Osteocyte (in vitro differentiated cells): ENCODE results near the gene RPTN. TPM values are rescaled to one million over a fixed set of nuclear protein-coding genes. Genes with fewer than 3 reads are reported as not detected.

ENCODE experiments used
- DNase-seq: peaks from one replicate; pipeline ENCODE4 v3.0.0; 2021; ENCODE audit warnings: mixed read lengths; ENCODE audit not compliant: unreplicated experiment; ENCODE audit errors: extremely low spot score
- H3K27ac Mint-ChIP-seq: one replicate; pipeline ENCODE4 v1.8.0; 2021; ENCODE audit warnings: mild to moderate bottlenecking, mixed read lengths; ENCODE audit not compliant: unreplicated experiment
- H3K27me3 Mint-ChIP-seq: one replicate; pipeline ENCODE4 v1.8.0; 2021; ENCODE audit warnings: mixed read lengths; ENCODE audit not compliant: unreplicated experiment
- H3K36me3 Mint-ChIP-seq: one replicate; pipeline ENCODE4 v1.8.0; 2021; ENCODE audit warnings: mixed read lengths; ENCODE audit not compliant: unreplicated experiment
- H3K4me1 Mint-ChIP-seq: one replicate; pipeline ENCODE4 v1.8.0; 2021; ENCODE audit warnings: mixed read lengths; ENCODE audit not compliant: unreplicated experiment
- H3K4me3 Mint-ChIP-seq: one replicate; pipeline ENCODE4 v1.8.0; 2021; ENCODE audit warnings: mild to moderate bottlenecking, moderate library complexity, mixed read lengths; ENCODE audit not compliant: unreplicated experiment
- H3K9me3 Mint-ChIP-seq: one replicate; pipeline ENCODE4 v1.8.0; 2021; ENCODE audit warnings: mixed read lengths; ENCODE audit not compliant: unreplicated experiment
- total RNA-seq: library from RNA; stranded (reverse); gene quantifications from 2 replicates; pipeline ENCODE4 v1.2.1, GENCODE V29; 2021
- TF ChIP-seq, protein P1 (sequence below): fragments of 200-600 bp; sonication (generic); IDR thresholded peaks from 2 replicates; pipeline ENCODE4 v1.5.0; 2021; ENCODE audit warnings: antibody characterized with exemption, mild to moderate bottlenecking, moderate library complexity

Gene RPTN
- total RNA-seq, 1 donor from 2014 or later, result not detected

DNA sequence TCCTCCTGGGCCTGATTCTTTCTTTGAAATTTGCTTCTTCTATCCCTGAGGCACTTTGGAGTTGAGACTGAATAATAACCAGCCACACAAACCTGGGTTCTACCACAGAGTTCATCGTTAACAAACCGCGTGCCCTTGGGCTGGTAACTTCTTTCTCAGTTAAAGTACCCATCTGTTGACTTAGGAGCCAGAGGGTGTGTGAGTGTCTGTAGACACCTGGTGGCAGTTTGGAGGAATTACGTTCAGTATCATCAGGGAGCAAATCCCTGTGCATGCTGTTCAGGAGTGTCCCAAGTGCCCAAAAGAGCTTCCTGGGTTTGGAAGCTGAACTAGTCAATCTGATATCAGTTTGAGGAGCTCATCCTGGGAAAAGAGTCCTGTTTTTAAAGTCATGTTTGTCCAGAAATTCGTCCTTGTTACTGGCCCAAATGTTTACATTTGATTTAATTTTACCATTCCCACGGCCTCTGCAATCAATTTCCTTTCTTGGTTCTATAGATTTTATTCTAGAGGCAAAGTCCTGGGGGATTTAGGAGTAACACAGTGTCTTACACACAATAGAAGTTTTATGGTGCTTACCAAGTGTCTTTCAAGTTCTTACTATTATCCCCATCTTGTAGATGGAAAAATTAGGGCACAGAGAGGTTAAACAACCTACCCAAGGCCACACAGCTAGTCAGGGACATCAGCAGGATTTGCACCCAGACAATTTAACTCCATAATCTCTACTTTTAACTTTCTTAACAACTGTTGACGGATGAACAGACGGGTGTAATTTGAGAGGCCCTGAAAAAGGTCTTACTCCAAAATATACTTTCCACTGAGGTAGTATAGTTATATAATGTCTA, 26.7 kb upstream of the RPTN start:
- peaks cover 22% of the 10 kb centered on the region for H3K27me3 Mint-ChIP-seq
- no peak overlapping the region for H3K27ac Mint-ChIP-seq
- no peak for DNase-seq

DNA sequence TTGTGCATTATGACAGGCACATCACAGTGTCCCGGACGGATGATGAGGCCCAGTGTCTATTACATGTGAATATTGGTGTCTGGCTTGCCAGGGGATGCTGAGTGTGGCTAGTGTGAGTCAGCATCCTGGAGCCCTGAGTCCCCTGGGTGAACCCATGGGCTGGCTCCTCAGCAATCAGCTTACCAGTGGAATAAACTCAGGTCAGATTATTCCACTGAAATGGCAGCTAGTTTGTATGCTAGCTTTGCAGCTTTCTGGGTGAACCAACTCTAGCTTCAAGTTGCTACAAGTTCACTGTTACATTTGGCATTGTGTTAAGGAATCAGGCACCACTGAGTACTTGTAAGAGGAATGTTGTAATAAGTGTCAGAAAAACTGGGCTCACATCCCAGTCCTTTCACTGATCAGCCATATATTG, 23.9 kb upstream of the RPTN start:
- no peak overlapping the region for H3K27ac Mint-ChIP-seq

More for the DNA sequence above, 26.7 kb upstream of the RPTN start:
- TF ChIP-seq, protein P1, sequence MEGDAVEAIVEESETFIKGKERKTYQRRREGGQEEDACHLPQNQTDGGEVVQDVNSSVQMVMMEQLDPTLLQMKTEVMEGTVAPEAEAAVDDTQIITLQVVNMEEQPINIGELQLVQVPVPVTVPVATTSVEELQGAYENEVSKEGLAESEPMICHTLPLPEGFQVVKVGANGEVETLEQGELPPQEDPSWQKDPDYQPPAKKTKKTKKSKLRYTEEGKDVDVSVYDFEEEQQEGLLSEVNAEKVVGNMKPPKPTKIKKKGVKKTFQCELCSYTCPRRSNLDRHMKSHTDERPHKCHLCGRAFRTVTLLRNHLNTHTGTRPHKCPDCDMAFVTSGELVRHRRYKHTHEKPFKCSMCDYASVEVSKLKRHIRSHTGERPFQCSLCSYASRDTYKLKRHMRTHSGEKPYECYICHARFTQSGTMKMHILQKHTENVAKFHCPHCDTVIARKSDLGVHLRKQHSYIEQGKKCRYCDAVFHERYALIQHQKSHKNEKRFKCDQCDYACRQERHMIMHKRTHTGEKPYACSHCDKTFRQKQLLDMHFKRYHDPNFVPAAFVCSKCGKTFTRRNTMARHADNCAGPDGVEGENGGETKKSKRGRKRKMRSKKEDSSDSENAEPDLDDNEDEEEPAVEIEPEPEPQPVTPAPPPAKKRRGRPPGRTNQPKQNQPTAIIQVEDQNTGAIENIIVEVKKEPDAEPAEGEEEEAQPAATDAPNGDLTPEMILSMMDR, result peak; percentile 77
- Mint-ChIP-seq H3K36me3 (no peaks in the 10 kb centered on the region), H3K9me3 (no peaks in the 10 kb centered on the region), H3K4me3 (no peak overlapping the region), H3K4me1 (no peaks in the 10 kb centered on the region)

DNA sequence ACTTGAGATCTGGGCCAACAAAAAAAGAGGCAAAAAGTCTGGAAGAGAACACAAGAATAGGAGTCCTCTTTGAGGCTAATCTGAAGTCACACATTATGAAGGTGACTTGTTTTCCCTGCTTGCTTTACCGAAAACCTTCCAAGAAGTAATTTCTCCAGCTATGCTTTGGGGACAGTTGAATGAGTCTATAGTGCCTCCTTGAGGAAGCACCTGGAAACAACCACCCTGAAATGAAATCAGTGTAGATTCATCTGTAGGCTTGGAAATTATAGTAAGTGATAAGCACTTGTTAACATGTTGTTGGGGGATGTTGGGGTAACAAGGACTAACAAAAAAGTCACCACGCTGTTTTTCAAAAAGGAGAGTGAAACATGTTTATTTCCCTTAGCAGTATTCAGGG, 23.4 kb upstream of the RPTN start:
- no peak overlapping the region for H3K27ac Mint-ChIP-seq
- no peaks in the 10 kb centered on the region for H3K4me1 Mint-ChIP-seq
- TF ChIP-seq, protein P1, result peak; percentile 14
- H3K36me3 Mint-ChIP-seq, result no peaks in the 10 kb centered on the region
- H3K27me3 Mint-ChIP-seq, result peaks cover 28% of the 10 kb centered on the region
- no peak overlapping the region for H3K4me3 Mint-ChIP-seq
- no peaks in the 10 kb centered on the region for H3K9me3 Mint-ChIP-seq
- DNase-seq, result no peak

More for the DNA sequence above, 23.9 kb upstream of the RPTN start:
- TF ChIP-seq, protein P1, result no peak
- no peak overlapping the region for H3K4me3 Mint-ChIP-seq
- no peaks in the 10 kb centered on the region for H3K9me3 Mint-ChIP-seq
- no peak for DNase-seq
- no peaks in the 10 kb centered on the region for H3K36me3 Mint-ChIP-seq
- peaks cover 28% of the 10 kb centered on the region for H3K27me3 Mint-ChIP-seq
- H3K4me1 Mint-ChIP-seq, result no peaks in the 10 kb centered on the region

DNA sequence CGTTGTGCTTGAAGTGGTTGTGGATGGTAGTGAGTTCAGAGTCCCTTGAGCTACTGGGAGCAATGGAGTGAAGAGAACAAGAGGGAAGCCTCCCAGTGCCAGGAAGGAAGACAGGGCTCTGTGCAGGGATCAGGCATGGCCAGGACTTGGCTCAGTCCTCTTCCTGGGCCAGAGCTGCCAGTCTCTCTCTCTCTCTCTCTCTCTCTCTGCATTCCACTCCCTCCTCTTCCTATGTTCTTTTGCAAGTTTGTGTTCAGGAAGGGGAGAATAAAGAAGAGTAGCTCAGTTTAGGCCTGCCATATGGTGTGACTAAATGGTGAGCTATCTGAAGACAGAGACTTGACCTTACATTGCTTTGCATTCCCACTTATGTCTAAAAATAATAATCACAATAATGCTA, 20.5 kb upstream of the RPTN start:
- Mint-ChIP-seq H3K4me3 (no peak overlapping the region), H3K4me1 (no peaks in the 10 kb centered on the region), H3K36me3 (no peaks in the 10 kb centered on the region), H3K27me3 (peaks cover 23% of the 10 kb centered on the region), H3K9me3 (no peaks in the 10 kb centered on the region), H3K27ac (no peak overlapping the region)
- TF ChIP-seq, protein P1, result no peak
- DNase-seq, result no peak

DNA sequence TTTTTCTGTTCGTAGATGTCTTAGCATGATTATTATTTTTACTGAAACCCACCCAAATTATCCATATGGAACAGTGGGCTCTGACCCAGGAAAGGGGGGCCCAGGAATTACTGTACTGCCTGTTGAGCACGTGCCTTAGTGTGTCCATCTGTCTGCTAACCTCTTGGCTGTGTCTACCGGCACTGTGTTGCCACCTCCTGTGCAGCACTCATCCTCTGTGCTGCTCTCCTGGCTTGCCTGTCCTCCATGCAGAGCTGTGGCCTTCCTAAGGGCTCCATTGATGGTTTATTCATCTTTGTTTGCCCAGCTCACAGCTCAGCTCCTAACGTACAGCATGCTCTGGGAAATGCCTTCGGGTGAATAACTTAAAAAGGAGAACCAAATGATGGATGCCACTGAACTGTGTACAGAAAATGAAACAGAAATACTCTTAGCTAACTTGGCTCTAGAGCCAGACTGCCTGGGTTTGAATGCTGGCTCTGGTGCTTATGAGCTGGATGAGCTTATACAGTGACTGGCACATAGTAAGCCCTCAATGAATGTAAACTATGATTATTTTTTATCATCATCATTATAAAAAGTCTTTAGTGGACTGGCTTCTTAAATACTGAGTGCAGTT, 11.4 kb upstream of the RPTN start:
- TF ChIP-seq, protein P1, result no peak
- peaks cover 20% of the 10 kb centered on the region for H3K27me3 Mint-ChIP-seq
- DNase-seq, result no peak
- H3K4me3 Mint-ChIP-seq, result no peak overlapping the region
- no peaks in the 10 kb centered on the region for H3K4me1 Mint-ChIP-seq
- H3K9me3 Mint-ChIP-seq, result no peaks in the 10 kb centered on the region
- H3K27ac Mint-ChIP-seq, result no peak overlapping the region
- H3K36me3 Mint-ChIP-seq, result no peaks in the 10 kb centered on the region
